ENCODE measurements around the gene GPC5. TPM values are rescaled to one million over a fixed set of nuclear protein-coding genes. Genes with fewer than 3 reads are reported as not detected.

The GPC5 gene
- total and polyA plus RNA-seq, 2 experiments from 2014 or later: 0.32 TPM; not detected in 1

- Histone ChIP-seq H3K79me2 (ENCODE audit: insufficient read depth) (no peaks in the 10 kb centered on the region), H3K27me3 (replicated peaks; ENCODE audit: insufficient read depth) (no peaks in the 10 kb centered on the region), H3K36me3 (ENCODE audit: low read depth) (no peaks in the 10 kb centered on the region), H4K20me1 (ENCODE audit: insufficient read depth) (no peaks in the 10 kb centered on the region), H2AFZ (no peak overlapping the region), H3K27ac (no peak overlapping the region), H3K4me2 (ENCODE audit: unreplicated experiment) (no peak overlapping the region), H3F3A (ENCODE audit: insufficient read depth) (no peaks in the 10 kb centered on the region), H3K9me3 (ENCODE audit: low read depth) (peaks cover 6% of the 10 kb centered on the region), H3K9ac (no peak overlapping the region), H3K4me3 (no peak overlapping the region), H3K4me1 (ENCODE audit: insufficient read depth) (no peaks in the 10 kb centered on the region), H3K9me2 (ENCODE audit: insufficient read depth) (no peaks in the 10 kb centered on the region)
- no peak for TF ChIP-seq EZH2 (IDR thresholded peaks at IDR 0.05; ENCODE audit: insufficient read depth, poor library complexity, severe bottlenecking)
- TF ChIP-seq EZH2phosphoT487 (IDR thresholded peaks at IDR 0.05; ENCODE audit: insufficient read depth, low read depth): no peak
- in situ Hi-C loops (cut with MboI): no loop called here
- no peak for DNase-seq
Observed at GRCh38 chr13:91588541-91588940, 190.1 kb downstream of the GPC5 start.

- no peak overlapping the region for H3K27ac ChIP-seq
- H4K20me1 ChIP-seq (ENCODE audit: insufficient read depth): no peaks in the 10 kb centered on the region
- H3K4me3 ChIP-seq: no peak overlapping the region
- H3K4me1 ChIP-seq (ENCODE audit: insufficient read depth): no peaks in the 10 kb centered on the region
- H3K27me3 ChIP-seq (replicated peaks; ENCODE audit: insufficient read depth): no peaks in the 10 kb centered on the region
- in situ Hi-C loops (cut with MboI): no loop called here
- no peak overlapping the region for H2AFZ ChIP-seq
- H3K79me2 ChIP-seq (ENCODE audit: insufficient read depth): no peaks in the 10 kb centered on the region
- WGBS, 2 experiments (ENCODE audit: low coverage in 1 of 2, low lambda C conversion rate in 2 of 2, missing lambda C conversion rate in 2 of 2): 14% methylated on average over 5 of the region's 6 CpGs
- H3F3A ChIP-seq (ENCODE audit: insufficient read depth): no peaks in the 10 kb centered on the region
- peaks cover 2% of the 10 kb centered on the region for H3K9me3 ChIP-seq (ENCODE audit: low read depth)
- DNase-seq: no peak
- H3K9me2 ChIP-seq (ENCODE audit: insufficient read depth): no peaks in the 10 kb centered on the region
- no peak overlapping the region for H3K4me2 ChIP-seq (ENCODE audit: unreplicated experiment)
- no peak overlapping the region for H3K9ac ChIP-seq
- H3K36me3 ChIP-seq (ENCODE audit: low read depth): no peaks in the 10 kb centered on the region
- TF ChIP-seq EZH2phosphoT487 (IDR thresholded peaks at IDR 0.05; ENCODE audit: insufficient read depth, low read depth) (no peak), EZH2 (IDR thresholded peaks at IDR 0.05; ENCODE audit: insufficient read depth, poor library complexity, severe bottlenecking) (no peak)
Observed at GRCh38 chr13:91592056-91593014, 193.9 kb downstream of the GPC5 start.

- Histone ChIP-seq H3K9me2 (ENCODE audit: insufficient read depth) (no peaks in the 10 kb centered on the region), H3K9me3 (ENCODE audit: low read depth) (no peaks in the 10 kb centered on the region), H3K27me3 (replicated peaks; ENCODE audit: insufficient read depth) (no peaks in the 10 kb centered on the region), H2AFZ (no peak overlapping the region), H3K36me3 (ENCODE audit: low read depth) (no peaks in the 10 kb centered on the region), H3K4me2 (ENCODE audit: unreplicated experiment) (no peak overlapping the region), H3K27ac (no peak overlapping the region), H3K9ac (no peak overlapping the region), H3K4me3 (no peak overlapping the region), H3F3A (ENCODE audit: insufficient read depth) (no peaks in the 10 kb centered on the region), H4K20me1 (ENCODE audit: insufficient read depth) (no peaks in the 10 kb centered on the region), H3K79me2 (ENCODE audit: insufficient read depth) (no peaks in the 10 kb centered on the region), H3K4me1 (ENCODE audit: insufficient read depth) (no peaks in the 10 kb centered on the region)
- in situ Hi-C loops (cut with MboI): no loop called here
- WGBS, 2 experiments (ENCODE audit: low coverage in 1 of 2, low lambda C conversion rate in 2 of 2, missing lambda C conversion rate in 2 of 2): 2 to 4% methylated on average over 1 of the region's 1 CpG
- TF ChIP-seq EZH2phosphoT487 (IDR thresholded peaks at IDR 0.05; ENCODE audit: insufficient read depth, low read depth) (no peak), EZH2 (IDR thresholded peaks at IDR 0.05; ENCODE audit: insufficient read depth, poor library complexity, severe bottlenecking) (no peak)
- no peak for DNase-seq
Observed at GRCh38 chr13:91593456-91593855, 195.0 kb downstream of the GPC5 start.

- H3K9me3 ChIP-seq (ENCODE audit: low read depth): no peaks in the 10 kb centered on the region
- H3K27ac ChIP-seq: no peak overlapping the region
- DNase-seq: no peak
- in situ Hi-C loops (cut with MboI): no loop called here
- no peaks in the 10 kb centered on the region for H3K36me3 ChIP-seq (ENCODE audit: low read depth)
- no peak overlapping the region for H3K9ac ChIP-seq
- no peaks in the 10 kb centered on the region for H3K9me2 ChIP-seq (ENCODE audit: insufficient read depth)
- no peaks in the 10 kb centered on the region for H4K20me1 ChIP-seq (ENCODE audit: insufficient read depth)
- H3K27me3 ChIP-seq (replicated peaks; ENCODE audit: insufficient read depth): no peaks in the 10 kb centered on the region
- TF ChIP-seq EZH2 (IDR thresholded peaks at IDR 0.05; ENCODE audit: insufficient read depth, poor library complexity, severe bottlenecking) (no peak), EZH2phosphoT487 (IDR thresholded peaks at IDR 0.05; ENCODE audit: insufficient read depth, low read depth) (no peak)
- no peaks in the 10 kb centered on the region for H3K4me1 ChIP-seq (ENCODE audit: insufficient read depth)
- H3K4me2 ChIP-seq (ENCODE audit: unreplicated experiment): no peak overlapping the region
- H3K79me2 ChIP-seq (ENCODE audit: insufficient read depth): no peaks in the 10 kb centered on the region
- WGBS, 2 experiments (ENCODE audit: low coverage in 1 of 2, low lambda C conversion rate in 2 of 2, missing lambda C conversion rate in 2 of 2): 8 to 12% methylated on average over 1 of the region's 1 CpG
- H3F3A ChIP-seq (ENCODE audit: insufficient read depth): no peaks in the 10 kb centered on the region
- no peak overlapping the region for H3K4me3 ChIP-seq
- no peak overlapping the region for H2AFZ ChIP-seq
Observed at GRCh38 chr13:91594061-91594460, 195.6 kb downstream of the GPC5 start.

Measured in GM23248 (cell line).